ENCODE results near the gene RERE.

The RERE gene

GRCh38 chr1:8434101-8434500 is 383.3 kb downstream of the RERE start:
- no peak overlapping the region for H3K27ac ChIP-seq

DNA sequence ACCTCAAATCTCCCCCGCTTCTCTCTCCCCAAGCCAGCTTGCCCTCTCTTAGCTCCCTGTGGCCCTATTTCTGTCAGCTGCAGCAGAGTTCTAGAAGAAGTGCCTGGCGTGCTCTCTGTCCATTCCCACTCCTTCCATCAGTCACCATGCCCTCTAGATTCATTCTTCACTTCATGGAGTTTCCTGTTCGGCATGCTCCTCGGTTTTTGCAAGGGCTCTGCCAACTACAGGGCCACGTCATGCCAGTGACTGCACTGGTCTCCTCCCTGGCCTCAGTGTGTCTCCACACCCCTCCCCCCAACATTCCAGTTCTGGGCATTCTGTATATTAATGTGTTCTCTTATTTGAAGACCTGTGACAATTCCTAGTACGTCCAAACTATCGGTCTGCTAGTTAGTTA is 385.7 kb downstream of the RERE start:
- TF ChIP-seq CTCF (conservative IDR thresholded peaks at IDR 0.05) (no peak), ZFX (IDR thresholded peaks at IDR 0.05) (no peak)
- no peak overlapping the region for H3K27ac ChIP-seq

More at GRCh38 chr1:8434101-8434500, 383.3 kb downstream of the RERE start:
- TF ChIP-seq ZFX (IDR thresholded peaks at IDR 0.05), result no peak

- no peak overlapping the region for H3K27ac ChIP-seq
- no peak for TF ChIP-seq ZFX (IDR thresholded peaks at IDR 0.05)
- no peak for TF ChIP-seq CTCF (conservative IDR thresholded peaks at IDR 0.05)
Measured at GRCh38 chr1:8431019-8431418, 386.4 kb downstream of the RERE start.

DNA sequence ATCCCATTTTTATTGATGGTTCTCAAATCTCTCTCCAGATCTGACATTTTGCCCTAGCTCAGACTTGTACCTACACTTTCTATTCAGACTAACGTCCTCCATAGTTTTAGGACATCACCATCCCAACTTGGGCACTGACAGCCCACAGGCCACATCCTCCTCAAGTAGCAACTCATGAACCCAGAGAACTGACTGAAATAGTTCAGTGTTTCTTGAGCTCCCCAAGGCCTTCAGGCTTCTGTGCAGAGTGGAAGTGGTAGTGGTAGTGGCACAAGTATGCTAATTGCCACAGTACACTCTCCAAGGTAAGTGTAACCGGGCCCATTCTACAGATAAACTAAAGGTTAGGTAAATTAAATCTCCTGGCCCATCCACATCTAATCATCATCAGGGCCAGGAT is 387.0 kb downstream of the RERE start:
- H3K27ac ChIP-seq, result no peak overlapping the region
- TF ChIP-seq CTCF (conservative IDR thresholded peaks at IDR 0.05), result no peak
- no peak for TF ChIP-seq ZFX (IDR thresholded peaks at IDR 0.05)

DNA sequence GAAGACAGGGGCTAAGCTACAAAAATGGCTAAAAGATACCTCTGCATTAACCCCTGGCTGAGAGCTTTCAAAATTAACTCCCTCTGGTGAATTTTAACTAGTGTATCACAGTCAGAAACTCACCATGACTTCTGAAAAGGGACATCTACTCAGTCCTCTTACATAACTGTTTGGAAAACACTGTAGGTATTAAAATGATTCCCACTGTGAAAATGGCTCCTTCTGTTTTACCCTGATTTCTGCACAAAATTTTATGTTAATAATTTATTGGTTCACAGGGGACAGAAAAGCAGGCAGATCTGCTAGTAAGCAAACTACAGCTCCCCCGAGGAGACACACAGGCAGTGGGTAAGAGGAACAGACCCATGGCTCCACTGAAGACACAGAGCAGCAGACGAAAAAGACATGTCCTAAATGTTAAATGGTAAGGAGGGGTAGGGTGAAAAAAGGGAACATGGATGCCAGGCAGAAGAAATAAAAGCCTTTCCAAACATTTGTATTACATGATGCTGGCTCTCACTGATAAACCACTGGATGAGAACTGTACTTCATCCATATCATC is 387.8 kb downstream of the RERE start:
- no peak overlapping the region for H3K27ac ChIP-seq
- no peak for TF ChIP-seq ZFX (IDR thresholded peaks at IDR 0.05)
- TF ChIP-seq CTCF (conservative IDR thresholded peaks at IDR 0.05), result no peak

DNA sequence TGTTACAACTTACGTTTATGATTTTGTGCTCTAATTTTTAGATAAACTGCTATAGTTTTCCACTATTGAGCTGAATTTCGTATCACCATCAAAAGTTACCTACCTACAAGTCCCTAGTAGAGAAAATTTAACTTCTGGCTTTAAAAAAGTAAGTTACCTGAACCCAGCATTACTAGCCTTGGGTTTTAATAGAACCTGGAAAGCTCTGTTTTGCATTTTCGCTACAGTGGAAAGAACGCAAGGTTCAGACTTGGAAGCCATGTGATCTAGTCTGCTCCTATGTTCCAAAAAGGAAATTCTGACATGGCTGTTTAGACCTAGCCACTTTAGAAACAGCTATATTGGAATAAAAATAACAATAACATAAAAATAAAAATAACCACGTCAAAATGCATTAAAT is 389.0 kb downstream of the RERE start:
- H3K27ac ChIP-seq, result no peak overlapping the region
- TF ChIP-seq ZFX (IDR thresholded peaks at IDR 0.05) (no peak), CTCF (conservative IDR thresholded peaks at IDR 0.05) (no peak)

GRCh38 chr1:8427986-8428385 is 389.5 kb downstream of the RERE start:
- TF ChIP-seq ZFX (IDR thresholded peaks at IDR 0.05) (no peak), CTCF (conservative IDR thresholded peaks at IDR 0.05) (no peak)
- H3K27ac ChIP-seq, result no peak overlapping the region

GRCh38 chr1:8427493-8427892 is 389.9 kb downstream of the RERE start:
- no peak overlapping the region for H3K27ac ChIP-seq
- TF ChIP-seq ZFX (IDR thresholded peaks at IDR 0.05) (no peak), CTCF (conservative IDR thresholded peaks at IDR 0.05) (no peak)

Measured in C4-2B (cell line).